HepG2 (cell line): ENCODE measurements around the gene TFDP2. TPM values are rescaled to one million over a fixed set of nuclear protein-coding genes. Genes with fewer than 3 reads are reported as not detected.

Experiments used
- ATAC-seq: fragments of 200-7000 bp; cut with Tn5 transposase; 3 replicates; pipeline ENCODE4 v1.9.1; 2020; ENCODE audit warnings: mild to moderate bottlenecking, moderate library complexity
- BruUV-seq: library from RNA; stranded (reverse); fragments of 400-500 nt; replicated peaks from 2 replicates; lab custom pipeline; 2021; lab: Mats Ljungman, UMichigan
- CTCF ChIA-PET: fragments of 300-600 bp; formaldehyde crosslinking; extraction: SDS; loops from one replicate; lab custom pipeline; 2021; ENCODE audit warnings: low total read pairs, inconsistent platforms, low intra/inter-chr PET ratio; lab: Yijun Ruan, JAX
- POLR2A ChIA-PET: fragments of 350-600 bp; sonication (Branson Sonifier 250); formaldehyde crosslinking; loops from one replicate; lab custom pipeline; 2020; ENCODE audit warnings: antibody characterized with exemption, inconsistent platforms; lab: Yijun Ruan, JAX
- DNase-seq: peaks from one replicate; pipeline ENCODE4 v3.0.0-alpha.2; 2015; ENCODE audit warnings: low spot score
- FAIRE-seq: peaks from 3 replicates; lab custom pipeline; 2011; peaks lifted over from hg19 to GRCh38; lab: Jason Lieb, UNC
- H2AFZ ChIP-seq: one replicate; pipeline ENCODE4 v1.6.1; 2011; ENCODE audit warnings: low read length, inconsistent platforms
- H3K27ac ChIP-seq: fragments of 300-600 bp; 3 replicates; pipeline ENCODE4 v1.8.0; 2011; ENCODE audit warnings: mixed run types, mild to moderate bottlenecking, mixed read lengths, low read length, inconsistent platforms; ENCODE audit not compliant: insufficient read depth; ENCODE audit errors: extremely low read length
- H3K27me3 ChIP-seq, 2 experiments: fragments of 200-600 bp in 1 of 2; 2 replicates in 1 of 2; 3 replicates in 1 of 2; pipeline versions ENCODE4 v1.6.0 to v1.8.0; 2011; ENCODE audit warnings: low read length in 2 of 2, mild to moderate bottlenecking in 2 of 2, moderate library complexity in 2 of 2, inconsistent platforms in 1 of 2; ENCODE audit not compliant: insufficient read depth in 2 of 2, control insufficient read depth in 1 of 2
- H3K36me3 ChIP-seq, 2 experiments: fragments of 200-600 bp in 1 of 2; replicated peaks in 1 of 2; 2 replicates in 1 of 2; 3 replicates in 1 of 2; pipeline versions ENCODE4 v1.5.1 to v1.8.0; 2011; ENCODE audit warnings: low read length in 2 of 2, inconsistent platforms in 1 of 2; ENCODE audit not compliant: insufficient read depth in 2 of 2, control insufficient read depth in 1 of 2
- H3K4me1 ChIP-seq: 2 replicates; pipeline ENCODE4 v1.5.1; 2012; ENCODE audit warnings: low read length, inconsistent platforms; ENCODE audit not compliant: insufficient read depth
- H3K4me2 ChIP-seq: 2 replicates; pipeline ENCODE4 v1.6.0; 2011; ENCODE audit warnings: low read depth, low read length, inconsistent platforms
- H3K4me3 ChIP-seq, 3 experiments: fragments of 200-600 bp in 1 of 3; sonication (generic), shearing (Covaris generic) in 1 of 3; replicated peaks in 1 of 3; 2 replicates each; pipeline ENCODE4 v1.5.1; 2011 to 2016; ENCODE audit warnings: low read length in 3 of 3, inconsistent platforms in 2 of 3, low read depth in 2 of 3, mild to moderate bottlenecking in 2 of 3, control low read depth in 1 of 3, mixed read lengths in 1 of 3; ENCODE audit not compliant: insufficient read depth in 1 of 3
- H3K79me2 ChIP-seq: one replicate; pipeline ENCODE4 v1.6.1; 2011; ENCODE audit warnings: low read length, inconsistent platforms; ENCODE audit not compliant: insufficient read depth
- H3K9ac ChIP-seq: 2 replicates; pipeline ENCODE4 v1.6.0; 2011; ENCODE audit warnings: mild to moderate bottlenecking, low read depth, low read length, inconsistent platforms; ENCODE audit not compliant: insufficient read depth
- H3K9me3 ChIP-seq: 2 replicates; pipeline ENCODE4 v1.5.1; 2012; ENCODE audit warnings: mild to moderate bottlenecking, low read length
- H4K20me1 ChIP-seq: 2 replicates; pipeline ENCODE4 v1.6.0; 2011; ENCODE audit warnings: inconsistent platforms, mild to moderate bottlenecking, low read length, moderate library complexity; ENCODE audit not compliant: insufficient read depth
- MBNL3 ChIP-seq: fragments of 250-450 bp; sonication (Bioruptor Pico); conservative IDR thresholded peaks from 2 replicates; pipeline ENCODE4 v1.8.0; 2022; ENCODE audit warnings: mild to moderate bottlenecking, inconsistent platforms
- REL ChIP-seq: sonication (generic); formaldehyde crosslinking; conservative IDR thresholded peaks from 2 replicates; pipeline ENCODE4 v1.8.0; 2022; ENCODE audit warnings: mild to moderate bottlenecking, missing genetic modification reagents, moderate library complexity
- TEAD2 ChIP-seq: sonication (generic); formaldehyde crosslinking; IDR thresholded peaks from 2 replicates; pipeline ENCODE4 v1.9.0; 2021; ENCODE audit warnings: missing genetic modification reagents
- TGIF2 ChIP-seq: IDR thresholded peaks from 2 replicates; pipeline ENCODE4 v1.6.1; 2016; ENCODE audit warnings: control low read depth, missing compliant biosample characterization
- ZNF143 ChIP-seq: sonication (generic); formaldehyde crosslinking; IDR thresholded peaks from 2 replicates; pipeline ENCODE4 v1.4.0; 2020; ENCODE audit warnings: missing genetic modification reagents
- ZNF329 ChIP-seq: sonication (generic); formaldehyde crosslinking; IDR thresholded peaks from 2 replicates; pipeline ENCODE4 v1.9.0; 2021; ENCODE audit warnings: low read depth, mild to moderate bottlenecking, missing genetic modification reagents
- WGBS: methylation state at CpG from one replicate; pipeline ENCODE4 v1.1.6; 2017; ENCODE audit warnings: low lambda C conversion rate; 5-methylcytosine and 5-hydroxymethylcytosine counted together
- in situ Hi-C: cut with HindIII; loops from 2 replicates; pipeline ENCODE4 v1.10.0; 2017; ENCODE audit warnings: low pct_unique_long_range_greater_than_20kb; ENCODE audit not compliant: extremely low pct_ligation_motif_present
- intact Hi-C: fragments of 100-400 bp; cut with micrococcal nuclease; formaldehyde crosslinking; loops from one replicate; pipeline ENCODE4 v1.10.0; 2022; ENCODE audit not compliant: unreplicated experiment
- polyA plus RNA-seq, 8 experiments: library from polyadenylated mRNA; depleted of rRNA in 3 of 8; stranded (reverse) in 7 of 8; unstranded in 1 of 8; fragments of >200 nt; fragmentation: Illumina TruSeq in 4 of 8; extraction: Trizol in 4 of 8; gene quantifications; 2 replicates each; pipeline versions ENCODE4 v1.2.1 to v1.2.3, GENCODE V29; 2011 to 2016; ENCODE audit warnings: low read depth in 4 of 8, missing spikeins in 1 of 8, mixed read lengths in 1 of 8; ENCODE audit not compliant: insufficient read depth in 1 of 8
- total RNA-seq, 5 experiments: library from RNA; depleted of rRNA; stranded (reverse); fragments of >200 nt; fragmentation: Illumina TruSeq; extraction: Trizol; gene quantifications; 2 replicates each; pipeline ENCODE4 v1.2.3, GENCODE V29; 2016; ENCODE audit warnings: low read depth in 1 of 5
- TF ChIP-seq, protein P1 (sequence below): sonication (generic); formaldehyde crosslinking; IDR thresholded peaks from 2 replicates; pipeline ENCODE4 v1.4.0; 2020; ENCODE audit warnings: low read depth, missing genetic modification reagents
- TF ChIP-seq, protein P2 (sequence below): sonication (generic); formaldehyde crosslinking; IDR thresholded peaks from 2 replicates; pipeline ENCODE4 v1.4.0; 2020; ENCODE audit warnings: missing genetic modification reagents
- TF ChIP-seq, protein P3 (sequence below): sonication (generic); formaldehyde crosslinking; IDR thresholded peaks from 2 replicates; pipeline ENCODE4 v1.5.0; 2020; ENCODE audit warnings: missing genetic modification reagents

TFDP2 gene
- total and polyA plus RNA-seq, 2 of the 13 experiments (the other 11 are each of a cell fraction or from before 2014, with no cell fraction given) = 17.9 to 37.4 TPM

DNA sequence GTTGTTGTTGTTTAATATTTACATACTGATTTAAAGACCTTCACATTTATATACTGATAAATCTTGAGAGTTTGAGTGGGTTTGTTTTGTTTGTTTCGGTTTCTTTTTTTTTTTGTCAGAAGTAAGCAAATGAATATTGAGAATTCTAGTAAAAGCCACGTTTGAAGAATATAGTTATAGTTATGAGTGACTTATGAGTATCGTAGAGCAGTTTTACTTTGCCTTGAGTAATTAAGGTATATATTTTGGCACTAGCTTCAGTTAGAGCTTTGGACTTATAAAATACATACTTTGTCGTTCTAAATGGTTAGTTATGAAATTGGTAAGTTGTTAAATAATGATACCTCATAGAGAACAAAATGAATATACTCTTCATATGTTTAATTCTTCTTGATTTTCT, 245.1 kb downstream of the TFDP2 start (continued):
- TF ChIP-seq, protein P1, sequence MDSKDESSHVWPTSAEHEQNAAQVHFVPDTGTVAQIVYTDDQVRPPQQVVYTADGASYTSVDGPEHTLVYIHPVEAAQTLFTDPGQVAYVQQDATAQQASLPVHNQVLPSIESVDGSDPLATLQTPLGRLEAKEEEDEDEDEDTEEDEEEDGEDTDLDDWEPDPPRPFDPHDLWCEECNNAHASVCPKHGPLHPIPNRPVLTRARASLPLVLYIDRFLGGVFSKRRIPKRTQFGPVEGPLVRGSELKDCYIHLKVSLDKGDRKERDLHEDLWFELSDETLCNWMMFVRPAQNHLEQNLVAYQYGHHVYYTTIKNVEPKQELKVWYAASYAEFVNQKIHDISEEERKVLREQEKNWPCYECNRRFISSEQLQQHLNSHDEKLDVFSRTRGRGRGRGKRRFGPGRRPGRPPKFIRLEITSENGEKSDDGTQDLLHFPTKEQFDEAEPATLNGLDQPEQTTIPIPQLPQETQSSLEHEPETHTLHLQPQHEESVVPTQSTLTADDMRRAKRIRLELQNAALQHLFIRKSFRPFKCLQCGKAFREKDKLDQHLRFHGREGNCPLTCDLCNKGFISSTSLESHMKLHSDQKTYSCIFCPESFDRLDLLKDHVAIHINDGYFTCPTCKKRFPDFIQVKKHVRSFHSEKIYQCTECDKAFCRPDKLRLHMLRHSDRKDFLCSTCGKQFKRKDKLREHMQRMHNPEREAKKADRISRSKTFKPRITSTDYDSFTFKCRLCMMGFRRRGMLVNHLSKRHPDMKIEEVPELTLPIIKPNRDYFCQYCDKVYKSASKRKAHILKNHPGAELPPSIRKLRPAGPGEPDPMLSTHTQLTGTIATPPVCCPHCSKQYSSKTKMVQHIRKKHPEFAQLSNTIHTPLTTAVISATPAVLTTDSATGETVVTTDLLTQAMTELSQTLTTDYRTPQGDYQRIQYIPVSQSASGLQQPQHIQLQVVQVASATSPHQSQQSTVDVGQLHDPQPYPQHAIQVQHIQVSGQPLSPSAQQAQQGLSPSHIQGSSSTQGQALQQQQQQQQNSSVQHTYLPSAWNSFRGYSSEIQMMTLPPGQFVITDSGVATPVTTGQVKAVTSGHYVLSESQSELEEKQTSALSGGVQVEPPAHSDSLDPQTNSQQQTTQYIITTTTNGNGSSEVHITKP (CRISPR knock-in tag) = no peak
- TF ChIP-seq, all 625 proteins: peak for 0

DNA sequence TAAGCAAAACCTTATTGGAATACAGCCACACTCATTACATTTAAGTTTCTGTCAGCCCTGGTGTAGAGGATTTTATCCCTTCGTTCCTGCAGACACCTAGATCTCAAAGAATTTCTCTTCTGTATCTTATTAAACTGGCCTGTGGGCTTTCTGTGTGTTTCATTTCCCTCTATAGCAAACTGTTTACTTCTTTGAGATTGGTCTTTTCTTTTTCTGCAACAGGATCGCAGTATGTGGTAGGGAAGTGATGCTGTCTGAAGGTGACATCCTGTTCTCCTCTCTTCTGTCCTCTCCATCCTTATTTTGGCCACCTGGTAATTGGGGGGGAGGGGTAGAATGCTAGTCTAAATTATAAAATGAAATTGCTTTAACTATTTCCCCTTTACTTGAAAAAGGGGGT, 247.4 kb downstream of the TFDP2 start:
- Histone ChIP-seq H3K27me3 (no peaks in the 10 kb centered on the region), H3K36me3 (peaks cover 6 to 24% of the 10 kb centered on the region in 2 experiments; a peak in 4 of 5 replicates), H3K9ac (no peak overlapping the region), H3K4me2 (no peak overlapping the region), H2AFZ (no peak overlapping the region), H3K79me2 (peaks cover 13% of the 10 kb centered on the region), H3K9me3 (peaks cover 11% of the 10 kb centered on the region; the same call in 1 of the 2 replicates), H3K4me3 (no peak overlapping the region), H4K20me1 (no peaks in the 10 kb centered on the region), H3K4me1 (no peaks in the 10 kb centered on the region), H3K27ac (no peak overlapping the region)
- 98% methylated on average over 2 of the region's 2 CpGs for WGBS
- TF ChIP-seq, protein P2, sequence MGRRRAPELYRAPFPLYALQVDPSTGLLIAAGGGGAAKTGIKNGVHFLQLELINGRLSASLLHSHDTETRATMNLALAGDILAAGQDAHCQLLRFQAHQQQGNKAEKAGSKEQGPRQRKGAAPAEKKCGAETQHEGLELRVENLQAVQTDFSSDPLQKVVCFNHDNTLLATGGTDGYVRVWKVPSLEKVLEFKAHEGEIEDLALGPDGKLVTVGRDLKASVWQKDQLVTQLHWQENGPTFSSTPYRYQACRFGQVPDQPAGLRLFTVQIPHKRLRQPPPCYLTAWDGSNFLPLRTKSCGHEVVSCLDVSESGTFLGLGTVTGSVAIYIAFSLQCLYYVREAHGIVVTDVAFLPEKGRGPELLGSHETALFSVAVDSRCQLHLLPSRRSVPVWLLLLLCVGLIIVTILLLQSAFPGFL (CRISPR knock-in tag) = no peak
- TF ChIP-seq REL (CRISPR knock-in tag) = no peak
- TF ChIP-seq, protein P3, sequence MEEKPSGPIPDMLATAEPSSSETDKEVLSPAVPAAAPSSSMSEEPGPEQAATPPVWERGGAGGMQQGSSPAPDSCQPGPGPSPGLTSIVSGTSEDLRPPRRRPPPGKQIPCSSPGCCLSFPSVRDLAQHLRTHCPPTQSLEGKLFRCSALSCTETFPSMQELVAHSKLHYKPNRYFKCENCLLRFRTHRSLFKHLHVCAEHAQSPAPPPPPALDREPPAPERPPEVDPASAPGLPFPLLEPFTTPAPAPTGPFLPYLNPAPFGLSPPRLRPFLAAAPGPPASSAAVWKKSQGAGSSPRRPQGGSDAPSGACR = no peak
- TF ChIP-seq MBNL3 (CRISPR knock-in tag) = no peak
- TF ChIP-seq ZNF143 = no peak
- no peak for TF ChIP-seq TEAD2 (CRISPR knock-in tag)
- TF ChIP-seq TGIF2 = no peak
- no peak for TF ChIP-seq ZNF329 (CRISPR knock-in tag)
- ATAC-seq (no peak), FAIRE-seq (no peak), DNase-seq (no peak)
- BruUV-seq = no TSS peak
- CTCF ChIA-PET = no interaction called here
- intact Hi-C loops = no loop called here
- POLR2A ChIA-PET = no interaction called here
- in situ Hi-C loops = no loop called here
